ENCODE data around the gene PIK3R4.
A peak's percentile ranks its signal among the peaks of the same experiment; 100 is the strongest.

DNA sequence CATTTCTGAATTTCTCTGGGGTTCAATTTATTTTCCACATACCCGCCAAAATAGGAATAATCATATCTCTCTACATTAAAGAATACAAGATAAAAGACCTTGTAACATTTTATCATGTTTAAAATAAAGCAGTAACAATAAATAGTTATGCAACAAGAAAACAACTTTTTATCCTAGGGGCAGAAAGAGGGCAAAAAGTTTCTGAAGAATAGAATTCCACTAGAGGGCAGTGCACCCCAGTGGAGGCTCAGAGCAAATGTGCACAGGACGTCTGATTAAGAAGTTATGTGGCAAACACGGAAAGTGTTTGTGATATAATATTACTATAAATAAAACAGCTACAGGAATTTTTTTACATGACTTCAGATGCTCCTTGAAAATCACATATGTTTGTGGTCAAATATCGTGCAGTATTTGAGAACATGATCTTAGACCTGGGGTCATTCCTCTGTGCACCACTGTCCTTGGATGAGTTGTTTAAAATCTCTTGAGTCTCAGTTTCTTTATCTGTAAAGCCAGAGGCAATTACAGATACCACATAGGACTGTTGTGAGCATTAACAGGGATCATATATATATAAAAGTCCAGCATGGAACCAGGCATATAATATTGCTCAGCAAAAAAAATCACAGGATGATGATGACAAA lies 13.2 kb upstream of the PIK3R4 start:
- TF ChIP-seq EP300 (IDR thresholded peaks at IDR 0.05), result no peak
- no peak for TF ChIP-seq POLR2A (IDR thresholded peaks at IDR 0.05)
- peak; percentile 64 to 80 (median 72) for TF ChIP-seq CTCF (IDR thresholded peaks at IDR 0.05)
